GM10248 (cell line): Measurements from ENCODE around the gene FALEC.
"Not testable (repeated sequence)": the region's sequence is repeated elsewhere in the genome, so short reads cannot be mapped to it uniquely, and the experiment has no call there.

ENCODE experiments used
- CTCF ChIA-PET: fragments of 300-600 bp; sonication (Branson Sonifier 250); formaldehyde crosslinking; extraction: SDS; loops from one replicate; lab custom pipeline; 2021; ENCODE audit warnings: antibody characterized with exemption; lab: Yijun Ruan, JAX
- POLR2A ChIA-PET: fragments of 350-650 bp; sonication (Branson Sonifier 250); formaldehyde crosslinking; extraction: SDS; loops from one replicate; lab custom pipeline; 2020; ENCODE audit warnings: antibody characterized with exemption; lab: Yijun Ruan, JAX
- DNase-seq: peaks from one replicate; pipeline ENCODE4 v3.0.0; 2012; ENCODE audit errors: extremely low spot score
- TF ChIP-seq, protein P1 (sequence below): IDR thresholded peaks from 2 replicates; pipeline ENCODE4 v1.5.1; 2012; ENCODE audit warnings: mild to moderate bottlenecking, low read depth; ENCODE audit errors: extremely low read depth, missing control alignments, control extremely low read depth

The FALEC gene

DNA sequence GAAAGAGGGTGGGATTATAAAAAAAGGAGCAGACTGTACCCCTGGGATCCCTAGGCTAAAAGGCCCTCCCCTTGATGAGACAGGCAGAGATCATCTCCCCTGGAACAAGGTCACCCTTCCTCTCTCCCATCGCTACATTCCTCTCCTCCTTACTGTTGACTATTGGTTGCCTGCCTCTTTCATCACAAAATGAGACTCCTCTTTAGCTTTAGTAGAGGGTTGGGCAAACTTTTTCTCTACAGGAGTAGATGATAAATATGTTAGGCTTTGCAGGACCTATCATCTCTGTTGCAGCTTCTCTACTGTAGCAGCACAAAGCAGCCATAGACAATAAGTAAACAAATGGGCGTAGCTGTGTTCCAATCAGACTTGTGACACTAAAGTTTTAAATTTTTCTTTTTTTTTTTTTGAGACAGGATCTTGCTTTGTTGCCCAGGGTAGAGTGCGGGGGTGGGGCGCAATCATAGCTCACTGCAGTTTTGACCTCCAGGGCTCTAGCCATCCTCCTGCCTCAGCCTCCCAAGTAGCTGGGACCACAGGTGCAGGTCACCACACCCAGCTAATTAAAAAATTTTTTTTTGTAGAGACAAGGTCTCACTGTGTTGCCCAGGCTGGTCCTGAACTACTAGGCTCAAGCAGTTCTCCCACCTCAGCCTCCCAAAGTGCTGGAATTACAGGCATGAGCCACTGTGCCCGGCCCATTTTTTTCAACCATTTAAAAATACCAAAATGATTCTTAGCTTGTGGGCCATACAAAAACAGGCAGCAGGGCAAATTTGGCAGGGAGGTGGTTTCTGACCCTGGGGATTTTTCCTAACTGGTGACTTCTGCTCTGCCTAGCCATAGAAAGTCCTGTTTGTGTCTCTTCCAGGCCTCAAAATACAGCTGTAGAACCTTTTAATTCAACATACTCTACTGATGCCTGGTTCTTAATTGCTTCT lies 48.8 kb downstream of the FALEC start:
- DNase-seq = no peak
- ChIA-PET CTCF (interaction anchor here (0.7 to 9.4 kb wide), 8 partner anchors 8 to 309 kb away, joined by 3 to 151 read pairs (median 92); partner anchors contain the start of genes ADAMTSL4, ENSA and MCL1), POLR2A (interaction anchor here (0.6 to 12.7 kb wide), 9 partner anchors 11 to 610 kb away, joined by 3 to 305 read pairs (median 3); partner anchors contain the start of genes ENSA, GOLPH3L and MCL1)
- TF ChIP-seq, protein P1, sequence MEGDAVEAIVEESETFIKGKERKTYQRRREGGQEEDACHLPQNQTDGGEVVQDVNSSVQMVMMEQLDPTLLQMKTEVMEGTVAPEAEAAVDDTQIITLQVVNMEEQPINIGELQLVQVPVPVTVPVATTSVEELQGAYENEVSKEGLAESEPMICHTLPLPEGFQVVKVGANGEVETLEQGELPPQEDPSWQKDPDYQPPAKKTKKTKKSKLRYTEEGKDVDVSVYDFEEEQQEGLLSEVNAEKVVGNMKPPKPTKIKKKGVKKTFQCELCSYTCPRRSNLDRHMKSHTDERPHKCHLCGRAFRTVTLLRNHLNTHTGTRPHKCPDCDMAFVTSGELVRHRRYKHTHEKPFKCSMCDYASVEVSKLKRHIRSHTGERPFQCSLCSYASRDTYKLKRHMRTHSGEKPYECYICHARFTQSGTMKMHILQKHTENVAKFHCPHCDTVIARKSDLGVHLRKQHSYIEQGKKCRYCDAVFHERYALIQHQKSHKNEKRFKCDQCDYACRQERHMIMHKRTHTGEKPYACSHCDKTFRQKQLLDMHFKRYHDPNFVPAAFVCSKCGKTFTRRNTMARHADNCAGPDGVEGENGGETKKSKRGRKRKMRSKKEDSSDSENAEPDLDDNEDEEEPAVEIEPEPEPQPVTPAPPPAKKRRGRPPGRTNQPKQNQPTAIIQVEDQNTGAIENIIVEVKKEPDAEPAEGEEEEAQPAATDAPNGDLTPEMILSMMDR = no peak

DNA sequence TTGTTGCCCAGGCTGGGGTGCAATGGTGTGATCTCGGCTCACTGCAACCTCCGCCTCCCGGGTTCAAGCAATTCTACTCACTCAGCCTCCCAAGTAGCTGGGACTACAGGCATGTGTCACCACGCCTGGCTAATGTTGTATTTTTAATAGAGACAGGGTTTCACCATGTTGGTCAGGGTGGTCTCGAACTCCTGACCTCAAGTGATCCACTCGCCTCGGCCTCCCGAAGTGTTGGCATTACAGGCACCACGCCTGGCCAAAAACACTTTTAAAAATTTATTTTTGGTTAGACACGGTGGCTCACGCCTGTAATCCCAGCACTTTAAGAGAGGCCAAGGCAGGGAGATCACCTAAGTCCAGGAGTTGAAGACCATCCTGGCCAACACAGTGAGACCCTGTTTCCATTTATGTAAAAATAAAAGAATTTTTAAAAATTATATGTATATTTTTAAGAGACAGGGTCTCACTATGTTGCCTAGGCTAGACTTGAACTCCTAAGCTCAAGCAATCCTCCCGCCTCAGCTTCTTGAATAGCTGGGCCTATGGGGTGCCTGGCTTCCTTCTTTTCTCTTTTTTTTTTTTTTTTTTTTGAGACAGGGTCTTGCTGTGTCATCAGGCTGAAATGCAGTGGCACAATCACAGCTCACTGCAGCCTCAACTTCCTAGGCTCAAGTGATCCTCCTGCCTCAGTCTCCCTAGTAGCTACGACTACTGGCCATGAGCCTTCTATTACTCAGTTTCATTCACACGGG lies 49.9 kb downstream of the FALEC start:
- DNase-seq = not testable (repeated sequence)
- ChIA-PET CTCF (interaction anchor here (1.8 to 9.4 kb wide), 5 partner anchors 7 to 310 kb away, joined by 5 to 151 read pairs (median 119); partner anchors contain the start of gene MCL1), POLR2A (interaction anchor here (0.7 to 12.7 kb wide), 4 partner anchors 10 to 181 kb away, joined by 5 to 305 read pairs (median 10); partner anchors contain the start of genes ENSA and MCL1)

DNA sequence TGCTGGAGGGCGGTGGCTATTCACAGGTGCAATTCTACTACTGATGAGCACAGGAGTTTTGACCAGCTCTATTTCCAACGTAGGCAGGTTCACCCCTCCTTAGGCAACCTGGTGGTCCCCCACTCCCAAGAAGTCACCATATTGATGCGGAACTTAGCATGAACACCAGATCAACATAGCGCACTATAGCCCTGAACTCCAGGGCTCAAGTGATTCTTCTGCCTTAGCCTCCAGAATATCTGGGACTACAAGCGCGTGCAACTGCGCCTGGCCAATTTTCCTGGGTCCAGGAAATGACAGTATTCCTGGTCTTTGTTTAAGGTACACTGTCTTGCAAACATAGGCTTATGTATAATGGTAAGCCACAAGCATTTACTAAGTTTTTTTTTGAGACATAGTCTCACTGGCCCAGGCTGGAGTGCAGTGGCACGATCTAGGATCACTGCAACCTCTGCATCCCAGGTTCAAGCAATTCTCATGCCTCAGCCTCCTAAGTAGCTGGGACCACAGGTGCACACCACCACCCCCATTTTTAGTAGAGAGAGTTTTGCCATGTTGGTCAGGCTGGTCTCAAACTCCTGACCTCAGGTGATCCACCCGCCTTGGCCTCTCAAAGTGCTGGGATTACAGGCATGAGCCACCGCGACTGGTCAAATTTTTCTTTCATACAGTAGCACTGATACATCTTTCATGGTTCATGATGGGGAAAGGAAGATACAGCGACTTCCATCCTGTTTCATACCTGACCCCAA lies 51.2 kb downstream of the FALEC start:
- TF ChIP-seq, protein P1 = no peak
- CTCF ChIA-PET = interaction anchor here (1.9 to 10.8 kb wide), 4 partner anchors 6 to 54 kb away, joined by 5 to 149 read pairs (median 13); partner anchors contain the start of gene MCL1
- POLR2A ChIA-PET = interaction anchor here (12.7 kb wide), 1 partner anchor 8 kb away, joined by 305 read pairs; the partner anchor contains the start of gene MCL1
- no peak for DNase-seq

DNA sequence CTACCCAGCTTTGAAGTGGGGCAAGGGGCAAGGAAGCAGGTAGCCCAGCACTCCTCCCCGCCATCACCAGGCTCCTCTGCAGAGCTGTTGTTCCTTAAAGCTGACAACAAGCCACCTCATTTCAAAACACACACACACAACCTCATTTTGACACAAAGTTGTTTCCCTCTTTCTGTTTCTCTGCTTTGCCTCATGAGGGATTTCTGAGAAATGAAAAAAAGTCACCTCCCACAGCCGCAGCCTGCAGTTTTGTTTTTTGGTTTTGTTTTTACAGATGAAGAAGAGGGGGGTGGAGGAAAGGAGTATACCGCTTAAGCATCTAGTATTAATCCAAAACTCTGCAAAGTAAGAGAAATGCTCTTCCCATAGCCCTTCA lies 51.8 kb downstream of the FALEC start:
- TF ChIP-seq, protein P1 = no peak
- peak; percentile 61 for DNase-seq
- ChIA-PET POLR2A (interaction anchor here (1.7 to 12.7 kb wide), 2 partner anchors 8 to 62 kb away, joined by 7 to 305 read pairs; partner anchors contain the start of genes ENSA and MCL1), CTCF (interaction anchor here (1.6 to 10.8 kb wide), 5 partner anchors 7 to 246 kb away, joined by 5 to 149 read pairs (median 9); partner anchors contain the start of gene MCL1)

DNA sequence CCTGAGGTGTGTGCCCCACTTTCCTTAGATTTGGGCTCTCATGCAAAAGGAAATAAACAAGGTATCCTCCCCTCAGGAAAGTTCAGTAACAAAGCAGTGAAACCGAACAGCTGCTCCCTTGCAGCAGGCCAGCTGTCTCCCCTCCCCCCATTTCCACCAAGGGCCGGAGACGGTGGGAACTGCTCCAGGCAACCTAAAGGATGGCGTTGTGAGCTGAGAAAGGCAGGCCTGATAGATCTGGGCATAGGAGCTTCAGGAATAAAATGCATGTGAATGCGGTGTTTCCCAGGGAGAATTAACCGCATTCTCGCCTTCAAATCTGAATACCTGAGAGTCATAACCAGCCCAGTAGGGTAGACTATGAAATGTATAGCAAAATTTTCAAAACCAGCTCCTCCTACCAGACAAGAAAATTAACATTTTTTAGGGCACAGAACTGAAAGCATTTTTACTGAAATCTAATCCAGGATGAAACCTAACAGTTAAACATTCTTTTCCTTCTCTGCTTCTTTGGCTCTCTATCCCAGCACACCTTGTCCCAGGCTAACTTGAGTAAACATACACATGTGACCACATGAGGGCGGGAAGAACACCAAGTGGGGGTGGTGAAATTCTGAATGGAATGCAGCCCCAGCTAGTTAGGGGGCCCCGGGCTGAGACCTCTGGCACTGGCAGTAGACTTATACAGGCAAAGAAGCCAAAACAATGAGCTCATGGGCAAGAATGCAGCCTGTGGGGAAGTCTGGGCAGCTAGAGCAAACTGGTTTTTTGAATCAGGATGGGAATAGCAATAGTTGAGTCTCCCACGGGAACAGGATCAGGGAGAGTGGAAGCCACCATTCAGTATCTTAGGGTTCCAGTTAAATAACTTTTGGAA lies 52.4 kb downstream of the FALEC start:
- ChIA-PET CTCF (interaction anchor here (1.1 to 10.8 kb wide), 9 partner anchors 8 to 311 kb away, joined by 3 to 149 read pairs (median 5); partner anchors contain the start of gene MCL1), POLR2A (interaction anchor here (1.7 to 12.7 kb wide), 2 partner anchors 7 to 62 kb away, joined by 7 to 305 read pairs; partner anchors contain the start of genes ENSA and MCL1)
- TF ChIP-seq, protein P1 = no peak
- peak; percentile 18 for DNase-seq
